Hepatic stellate cell (primary cell): ENCODE data around the gene SH3RF3.
A peak's percentile ranks its signal among the peaks of the same experiment; 100 is the strongest.

Experiments
- DNase-seq: peaks from one replicate; pipeline ENCODE4 v3.0.0; 2011; ENCODE audit warnings: low spot score

Gene SH3RF3

GRCh38 chr2:109353806-109354745 is 225.1 kb downstream of the SH3RF3 start:
- no peak for DNase-seq

GRCh38 chr2:109355192-109355843 is 226.3 kb downstream of the SH3RF3 start:
- no peak for DNase-seq

- no peak for DNase-seq
Observed at GRCh38 chr2:109356324-109357035, 227.5 kb downstream of the SH3RF3 start.

GRCh38 chr2:109364217-109364616 is 235.2 kb downstream of the SH3RF3 start:
- no peak for DNase-seq

- no peak for DNase-seq
Observed at GRCh38 chr2:109365131-109365530, 236.1 kb downstream of the SH3RF3 start.

GRCh38 chr2:109367683-109368082 is 238.7 kb downstream of the SH3RF3 start:
- DNase-seq: no peak

- DNase-seq: no peak
Observed at GRCh38 chr2:109368798-109369197, 239.8 kb downstream of the SH3RF3 start.

GRCh38 chr2:109369671-109370191 is 240.7 kb downstream of the SH3RF3 start:
- DNase-seq: no peak

- no peak for DNase-seq
Observed at GRCh38 chr2:109370399-109371035, 241.5 kb downstream of the SH3RF3 start.

GRCh38 chr2:109371481-109372170 is 242.6 kb downstream of the SH3RF3 start:
- no peak for DNase-seq

GRCh38 chr2:109372171-109372568 is 243.2 kb downstream of the SH3RF3 start:
- DNase-seq: no peak

GRCh38 chr2:109372614-109373013 is 243.6 kb downstream of the SH3RF3 start:
- DNase-seq: no peak

GRCh38 chr2:109373791-109374547 is 245.0 kb downstream of the SH3RF3 start:
- DNase-seq: no peak

- no peak for DNase-seq
Observed at GRCh38 chr2:109374548-109375130, 245.6 kb downstream of the SH3RF3 start.

GRCh38 chr2:109375131-109375561 is 246.1 kb downstream of the SH3RF3 start:
- DNase-seq: no peak

- no peak for DNase-seq
Observed at GRCh38 chr2:109375656-109376055, 246.7 kb downstream of the SH3RF3 start.

GRCh38 chr2:109376115-109376514 is 247.1 kb downstream of the SH3RF3 start:
- peak; percentile 38 for DNase-seq

- DNase-seq: no peak
Observed at GRCh38 chr2:109376796-109377495, 247.9 kb downstream of the SH3RF3 start.

- no peak for DNase-seq
Observed at GRCh38 chr2:109377976-109378375, 249.0 kb downstream of the SH3RF3 start.
